ENCODE results near the gene PRKCQ.

Gene PRKCQ

GRCh38 chr10:6416892-6417512 is 163.1 kb downstream of the PRKCQ start:
- peak; percentile 34 for DNase-seq (ENCODE audit: low read depth)
- no peak overlapping the region for H3K4me3 ChIP-seq (ENCODE audit: low read length)
- TF ChIP-seq CTCF (conservative IDR thresholded peaks at IDR 0.05; ENCODE audit: low read length), result peak; percentile 72

- TF ChIP-seq CTCF (conservative IDR thresholded peaks at IDR 0.05; ENCODE audit: low read length), result no peak
- H3K4me3 ChIP-seq (ENCODE audit: low read length), result no peak overlapping the region
- no peak for DNase-seq (ENCODE audit: low read depth)
These were observed 168.6 kb downstream of the PRKCQ start for GRCh38 chr10:6411436-6411835.

- H3K4me3 ChIP-seq (ENCODE audit: low read length), result no peak overlapping the region
- DNase-seq (ENCODE audit: low read depth), result no peak
- TF ChIP-seq CTCF (conservative IDR thresholded peaks at IDR 0.05; ENCODE audit: low read length), result no peak
These were observed 169.2 kb downstream of the PRKCQ start for GRCh38 chr10:6410830-6411229.

- no peak for TF ChIP-seq CTCF (conservative IDR thresholded peaks at IDR 0.05; ENCODE audit: low read length)
- DNase-seq (ENCODE audit: low read depth), result peak; percentile 65
- H3K4me3 ChIP-seq (ENCODE audit: low read length), result no peak overlapping the region
These were observed 170.0 kb downstream of the PRKCQ start for GRCh38 chr10:6409971-6410643.

- no peak for DNase-seq (ENCODE audit: low read depth)
- no peak; the same call in 1 of the 2 replicates for TF ChIP-seq CTCF (conservative IDR thresholded peaks at IDR 0.05; ENCODE audit: low read length)
- no peak overlapping the region for H3K4me3 ChIP-seq (ENCODE audit: low read length)
These were observed 171.3 kb downstream of the PRKCQ start for GRCh38 chr10:6408799-6409198.

GRCh38 chr10:6407034-6407721 is 172.9 kb downstream of the PRKCQ start:
- H3K4me3 ChIP-seq (ENCODE audit: low read length), result no peak overlapping the region
- no peak for TF ChIP-seq CTCF (conservative IDR thresholded peaks at IDR 0.05; ENCODE audit: low read length)
- DNase-seq (ENCODE audit: low read depth), result no peak
